DOHH2 (cell line): ENCODE data around the gene LILRB2.

Source experiments
- H3F3A ChIP-seq: fragments of 200-600 bp; sonication (generic), shearing (Covaris generic); 2 replicates; pipeline ENCODE4 v1.6.0; 2016; ENCODE audit warnings: antibody characterized with exemption, mild to moderate bottlenecking; ENCODE audit not compliant: control insufficient read depth, insufficient read depth
- H3K27ac ChIP-seq: fragments of 200-600 bp; sonication (generic); 2 replicates; pipeline ENCODE4 v1.5.1; 2014; ENCODE audit warnings: low read depth, mild to moderate bottlenecking, low read length, moderate library complexity
- H3K27me3 ChIP-seq: fragments of 200-600 bp; sonication (generic); 2 replicates; pipeline ENCODE4 v1.6.1; 2014; ENCODE audit warnings: mild to moderate bottlenecking, low read length, mixed read lengths; ENCODE audit not compliant: control insufficient read depth
- H3K36me3 ChIP-seq: fragments of 200-600 bp; sonication (generic); 2 replicates; pipeline ENCODE4 v1.6.1; 2014; ENCODE audit warnings: mild to moderate bottlenecking, low read length, moderate library complexity, mixed read lengths; ENCODE audit not compliant: control insufficient read depth
- H3K4me1 ChIP-seq: fragments of 200-600 bp; sonication (generic); 2 replicates; pipeline ENCODE4 v1.6.1; 2014; ENCODE audit warnings: mild to moderate bottlenecking, low read length, mixed read lengths; ENCODE audit not compliant: control insufficient read depth
- H3K4me2 ChIP-seq: fragments of 200-600 bp; sonication (generic); 2 replicates; pipeline ENCODE4 v1.6.0; 2014; ENCODE audit warnings: mild to moderate bottlenecking, low read length, moderate library complexity
- H3K4me3 ChIP-seq: fragments of 200-600 bp; sonication (generic); 2 replicates; pipeline ENCODE4 v1.5.1; 2014; ENCODE audit warnings: mild to moderate bottlenecking, low read length, mixed read lengths
- H3K79me2 ChIP-seq: fragments of 200-600 bp; sonication (generic); 2 replicates; pipeline ENCODE4 v1.6.1; 2014; ENCODE audit warnings: mild to moderate bottlenecking, low read length, mixed read lengths; ENCODE audit not compliant: control insufficient read depth
- H3K9me2 ChIP-seq: fragments of 200-600 bp; sonication (generic); replicated peaks from 2 replicates; pipeline ENCODE4 v1.6.1; 2014; ENCODE audit warnings: mild to moderate bottlenecking, low read length, mixed read lengths; ENCODE audit not compliant: control insufficient read depth
- H3K9me3 ChIP-seq: fragments of 200-600 bp; sonication (generic); 2 replicates; pipeline ENCODE4 v1.6.1; 2014; ENCODE audit warnings: antibody characterized with exemption, low read length, mixed read lengths; ENCODE audit not compliant: control insufficient read depth, insufficient read depth
- H4K20me1 ChIP-seq: fragments of 200-600 bp; sonication (generic); 2 replicates; pipeline ENCODE4 v1.6.0; 2014; ENCODE audit warnings: low read depth, mild to moderate bottlenecking, antibody characterized with exemption, low read length, moderate library complexity; ENCODE audit not compliant: control insufficient read depth, insufficient read depth
- EZH2phosphoT487 ChIP-seq: fragments of 200-600 bp; sonication (generic); IDR thresholded peaks from 2 replicates; pipeline ENCODE4 v1.6.1; 2017; ENCODE audit warnings: borderline replicate concordance, mild to moderate bottlenecking, antibody characterized with exemption, low read length, moderate library complexity, mixed read lengths
- TF ChIP-seq, protein P1 (sequence below): fragments of 200-600 bp; sonication (generic); IDR thresholded peaks from one replicate; pipeline ENCODE4 v1.5.1; 2014; ENCODE audit warnings: antibody characterized with exemption, mild to moderate bottlenecking, low read depth, low read length; ENCODE audit not compliant: poor library complexity, severe bottlenecking

LILRB2 gene

DNA sequence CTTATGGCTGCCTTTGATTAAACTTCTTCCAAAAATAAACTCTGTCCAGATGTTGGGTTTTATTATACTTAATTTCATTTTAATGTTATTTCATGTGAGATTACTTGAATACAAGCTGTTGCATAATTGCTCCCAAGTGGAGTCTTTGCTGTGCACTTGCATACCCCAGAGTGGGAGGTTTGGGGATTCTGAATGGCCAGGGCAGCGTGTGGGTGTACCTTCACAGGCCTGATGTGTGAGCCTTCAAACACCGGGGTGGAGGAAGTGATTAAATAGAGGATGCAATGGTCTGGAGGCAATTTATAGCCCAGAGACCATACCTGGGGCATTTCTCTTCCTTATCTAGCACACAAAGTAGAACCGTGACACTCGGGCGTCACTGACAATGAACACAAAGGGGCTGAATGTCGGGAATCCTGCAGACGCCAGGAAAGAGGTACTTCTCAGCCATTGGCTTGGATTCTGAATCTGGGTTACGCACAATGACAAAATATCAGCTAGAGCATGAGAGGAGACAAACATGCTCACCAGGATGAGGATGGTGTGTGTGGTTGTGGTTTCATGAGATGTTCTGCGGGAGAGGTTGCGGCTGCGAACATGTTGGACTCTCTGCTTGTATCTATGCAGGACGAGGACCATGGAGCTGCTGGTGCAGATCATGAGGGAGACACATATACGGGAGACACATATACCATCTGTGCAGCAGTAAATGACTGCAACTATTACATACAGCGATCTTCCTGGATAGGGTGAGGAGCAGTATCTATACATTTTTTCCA lies 39.2 kb upstream of the LILRB2 start:
- Histone ChIP-seq H3K4me1 (peaks cover 7% of the 10 kb centered on the region), H3K27ac (no peak overlapping the region), H3K4me2 (no peak overlapping the region), H3K4me3 (no peak overlapping the region), H3K9me2 (no peaks in the 10 kb centered on the region), H4K20me1 (no peaks in the 10 kb centered on the region), H3K9me3 (no peaks in the 10 kb centered on the region), H3K36me3 (no peaks in the 10 kb centered on the region), H3F3A (no peaks in the 10 kb centered on the region), H3K27me3 (peaks cover 29% of the 10 kb centered on the region), H3K79me2 (no peaks in the 10 kb centered on the region)
- no peak for TF ChIP-seq EZH2phosphoT487
- TF ChIP-seq, protein P1, sequence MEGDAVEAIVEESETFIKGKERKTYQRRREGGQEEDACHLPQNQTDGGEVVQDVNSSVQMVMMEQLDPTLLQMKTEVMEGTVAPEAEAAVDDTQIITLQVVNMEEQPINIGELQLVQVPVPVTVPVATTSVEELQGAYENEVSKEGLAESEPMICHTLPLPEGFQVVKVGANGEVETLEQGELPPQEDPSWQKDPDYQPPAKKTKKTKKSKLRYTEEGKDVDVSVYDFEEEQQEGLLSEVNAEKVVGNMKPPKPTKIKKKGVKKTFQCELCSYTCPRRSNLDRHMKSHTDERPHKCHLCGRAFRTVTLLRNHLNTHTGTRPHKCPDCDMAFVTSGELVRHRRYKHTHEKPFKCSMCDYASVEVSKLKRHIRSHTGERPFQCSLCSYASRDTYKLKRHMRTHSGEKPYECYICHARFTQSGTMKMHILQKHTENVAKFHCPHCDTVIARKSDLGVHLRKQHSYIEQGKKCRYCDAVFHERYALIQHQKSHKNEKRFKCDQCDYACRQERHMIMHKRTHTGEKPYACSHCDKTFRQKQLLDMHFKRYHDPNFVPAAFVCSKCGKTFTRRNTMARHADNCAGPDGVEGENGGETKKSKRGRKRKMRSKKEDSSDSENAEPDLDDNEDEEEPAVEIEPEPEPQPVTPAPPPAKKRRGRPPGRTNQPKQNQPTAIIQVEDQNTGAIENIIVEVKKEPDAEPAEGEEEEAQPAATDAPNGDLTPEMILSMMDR = no peak

DNA sequence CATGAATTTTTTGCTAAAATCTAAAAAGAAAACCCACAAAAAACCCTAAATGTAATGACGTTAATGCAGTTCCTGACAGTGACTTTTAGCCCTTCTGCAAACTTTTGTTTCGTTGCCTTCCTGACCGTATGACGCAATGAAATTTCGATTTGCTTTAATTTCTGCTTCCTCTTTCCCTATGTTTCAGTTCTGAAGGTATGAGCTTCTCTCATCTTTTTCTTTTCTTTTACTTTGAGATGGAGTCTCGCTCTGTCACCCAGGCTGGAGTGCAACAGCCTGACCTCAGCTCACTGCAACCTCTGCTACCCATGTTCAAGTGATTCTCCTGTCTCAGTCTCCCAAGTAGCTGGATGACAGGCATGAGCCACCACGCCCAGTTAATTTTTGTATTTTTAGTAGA lies 38.1 kb upstream of the LILRB2 start:
- Histone ChIP-seq H3K9me3 (no peaks in the 10 kb centered on the region), H3K27me3 (peaks cover 28% of the 10 kb centered on the region), H3K36me3 (no peaks in the 10 kb centered on the region), H4K20me1 (no peaks in the 10 kb centered on the region), H3K4me3 (no peak overlapping the region), H3K79me2 (no peaks in the 10 kb centered on the region), H3F3A (no peaks in the 10 kb centered on the region), H3K4me2 (peak overlapping the region; percentile 36), H3K9me2 (no peaks in the 10 kb centered on the region), H3K4me1 (peaks cover 7% of the 10 kb centered on the region), H3K27ac (no peak overlapping the region)
- no peak for TF ChIP-seq EZH2phosphoT487
- TF ChIP-seq, protein P1 = no peak

DNA sequence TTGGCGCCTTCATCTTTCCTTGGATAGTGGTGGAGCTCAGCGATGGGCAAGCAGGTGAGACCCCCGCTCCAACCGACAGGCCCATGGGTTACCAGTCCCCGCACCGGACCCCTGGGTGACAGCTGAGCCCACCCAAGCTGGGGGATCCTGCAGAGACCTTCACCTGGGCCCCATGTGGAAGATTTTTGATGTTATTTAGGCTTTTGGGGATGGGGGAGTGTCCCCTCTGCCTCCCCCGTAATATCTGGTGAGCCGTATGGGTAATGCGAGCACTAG lies 37.0 kb upstream of the LILRB2 start:
- H3K27ac ChIP-seq = no peak overlapping the region
- H3K4me3 ChIP-seq = no peak overlapping the region
- peaks cover 7% of the 10 kb centered on the region for H3K4me1 ChIP-seq
- H4K20me1 ChIP-seq = no peaks in the 10 kb centered on the region
- peaks cover 33% of the 10 kb centered on the region for H3K27me3 ChIP-seq
- no peak overlapping the region for H3K4me2 ChIP-seq
- H3K36me3 ChIP-seq = no peaks in the 10 kb centered on the region
- no peaks in the 10 kb centered on the region for H3K9me3 ChIP-seq
- H3F3A ChIP-seq = no peaks in the 10 kb centered on the region
- no peaks in the 10 kb centered on the region for H3K79me2 ChIP-seq
- no peaks in the 10 kb centered on the region for H3K9me2 ChIP-seq
- TF ChIP-seq, protein P1 = no peak
- TF ChIP-seq EZH2phosphoT487 = no peak
